HG02973 (cell line): ENCODE results near the gene FOS.

Experiments used
- ATAC-seq: cut with Tn5 transposase; IDR thresholded peaks from one replicate; pipeline ENCODE4 v1.9.1; 2021; ENCODE audit warnings: moderate library complexity; ENCODE audit not compliant: unreplicated experiment

The FOS gene

DNA sequence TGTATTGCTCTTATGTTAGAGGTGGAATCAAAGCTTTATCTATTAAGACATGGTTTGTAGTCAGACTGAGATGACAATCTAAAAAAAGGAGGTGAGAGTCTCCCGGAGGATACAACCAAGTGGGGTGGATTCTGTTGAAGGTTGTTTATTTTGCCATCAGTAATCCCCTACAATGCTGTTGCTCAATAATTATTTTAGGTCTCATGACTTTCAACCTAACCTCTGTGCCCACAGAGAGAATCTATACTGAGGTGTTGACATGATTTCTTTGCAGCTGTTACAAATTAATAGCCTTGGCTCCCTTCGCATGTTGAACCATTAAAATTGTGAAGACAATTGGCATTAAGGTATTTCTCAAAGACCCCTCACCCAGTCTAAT, 28.7 kb upstream of the FOS start:
- peak; percentile 18 for ATAC-seq

DNA sequence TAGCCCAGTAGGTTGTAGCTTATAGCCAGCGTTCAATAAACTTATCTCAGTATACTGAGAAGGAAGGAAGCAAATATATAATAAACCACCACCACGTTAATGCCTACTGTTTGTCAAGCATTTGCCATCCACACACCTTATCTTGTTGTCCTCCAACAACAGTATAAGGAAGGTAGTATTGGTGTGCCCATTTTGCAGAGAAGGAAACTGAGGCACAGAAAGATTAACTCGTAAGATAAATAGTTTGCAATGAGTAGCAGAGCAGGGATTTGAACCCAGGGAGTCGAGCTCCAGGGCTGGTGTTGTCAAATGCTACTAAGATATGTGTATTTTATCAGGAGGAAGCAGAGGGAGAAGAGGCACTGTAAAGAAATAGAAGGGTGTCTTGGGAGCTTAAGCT, 27.8 kb upstream of the FOS start:
- ATAC-seq = no peak

DNA sequence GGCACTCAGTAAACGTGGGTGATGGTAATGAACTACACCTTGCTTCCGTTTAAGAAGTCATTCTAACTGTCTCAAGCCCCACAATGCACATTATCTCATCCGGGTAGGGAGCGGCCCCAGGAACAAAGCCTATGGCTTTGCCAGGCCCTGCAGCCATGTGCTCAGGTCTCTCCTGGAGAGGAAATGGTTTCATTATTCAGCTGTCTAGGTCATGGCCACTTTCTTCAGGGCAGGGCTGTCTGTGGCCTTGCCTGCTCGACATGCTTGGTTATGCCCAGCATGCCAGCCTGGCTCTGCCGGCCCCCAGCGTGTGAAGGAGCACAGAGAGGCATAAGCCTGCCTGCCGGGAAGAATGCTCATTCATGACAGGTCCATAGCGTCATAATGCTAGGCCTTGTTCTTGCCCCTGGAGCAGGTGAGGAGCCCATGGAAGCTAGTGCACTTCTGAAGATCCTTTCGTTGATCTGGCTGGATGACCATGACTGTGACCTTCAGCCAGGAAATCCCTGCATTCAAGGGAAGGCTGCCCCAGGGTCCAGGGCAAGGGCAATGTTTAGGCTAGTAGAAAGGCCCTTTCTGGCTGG, 26.3 kb upstream of the FOS start:
- no peak for ATAC-seq

DNA sequence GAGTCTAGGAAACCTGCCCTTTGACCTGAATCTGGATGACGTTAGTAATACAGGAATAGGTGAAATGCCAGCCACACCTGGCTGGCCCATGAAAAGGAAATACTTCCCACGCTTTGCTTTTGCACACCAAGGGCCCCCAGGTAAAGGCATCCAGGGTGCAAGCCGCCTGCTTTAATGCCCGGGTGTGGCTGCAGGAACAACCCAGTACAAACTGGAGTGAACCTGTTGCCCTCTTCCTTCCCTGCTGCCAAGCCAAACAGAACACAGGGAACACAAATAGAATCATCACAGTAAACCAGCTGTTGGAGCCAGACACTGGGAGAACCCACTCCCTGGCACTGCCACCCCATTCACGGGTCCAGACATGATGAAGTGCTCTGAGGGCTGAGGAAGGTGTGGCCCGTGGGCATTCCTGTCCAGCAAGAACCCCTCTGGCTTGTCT, 24.2 kb upstream of the FOS start:
- ATAC-seq = no peak

DNA sequence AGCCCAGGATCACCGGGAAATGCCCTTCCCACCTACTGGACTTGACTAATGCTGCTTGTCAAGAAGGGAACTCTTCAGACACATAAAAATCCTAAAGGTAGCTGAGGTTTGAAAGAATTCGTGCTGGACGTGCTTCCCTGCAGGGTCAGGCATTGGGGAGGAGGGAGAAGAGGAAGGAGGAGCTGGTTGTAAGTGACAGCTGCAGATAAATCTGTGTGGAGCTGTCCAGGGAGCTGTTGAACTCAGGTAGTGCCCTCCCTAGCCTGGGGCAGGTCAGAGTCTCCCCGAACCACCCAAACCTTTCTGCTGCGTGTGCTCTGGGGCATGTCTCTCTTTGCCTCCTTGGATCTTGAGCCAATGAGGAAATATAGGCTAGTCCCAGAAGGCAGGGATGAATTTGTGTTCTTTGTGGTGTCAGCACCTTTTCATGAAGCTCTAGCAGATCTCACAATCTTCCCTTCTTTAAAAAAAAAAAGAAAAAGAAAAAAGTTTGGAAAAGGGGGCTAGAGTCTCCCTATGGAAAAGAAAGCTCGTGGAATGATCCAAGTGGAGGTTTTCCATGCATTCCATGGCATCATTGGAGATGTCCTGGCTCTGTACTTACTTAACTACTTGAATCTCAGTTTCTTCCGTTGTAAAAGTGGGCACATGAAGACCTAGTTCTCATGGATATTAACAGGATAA, 23.6 kb upstream of the FOS start:
- no peak for ATAC-seq

DNA sequence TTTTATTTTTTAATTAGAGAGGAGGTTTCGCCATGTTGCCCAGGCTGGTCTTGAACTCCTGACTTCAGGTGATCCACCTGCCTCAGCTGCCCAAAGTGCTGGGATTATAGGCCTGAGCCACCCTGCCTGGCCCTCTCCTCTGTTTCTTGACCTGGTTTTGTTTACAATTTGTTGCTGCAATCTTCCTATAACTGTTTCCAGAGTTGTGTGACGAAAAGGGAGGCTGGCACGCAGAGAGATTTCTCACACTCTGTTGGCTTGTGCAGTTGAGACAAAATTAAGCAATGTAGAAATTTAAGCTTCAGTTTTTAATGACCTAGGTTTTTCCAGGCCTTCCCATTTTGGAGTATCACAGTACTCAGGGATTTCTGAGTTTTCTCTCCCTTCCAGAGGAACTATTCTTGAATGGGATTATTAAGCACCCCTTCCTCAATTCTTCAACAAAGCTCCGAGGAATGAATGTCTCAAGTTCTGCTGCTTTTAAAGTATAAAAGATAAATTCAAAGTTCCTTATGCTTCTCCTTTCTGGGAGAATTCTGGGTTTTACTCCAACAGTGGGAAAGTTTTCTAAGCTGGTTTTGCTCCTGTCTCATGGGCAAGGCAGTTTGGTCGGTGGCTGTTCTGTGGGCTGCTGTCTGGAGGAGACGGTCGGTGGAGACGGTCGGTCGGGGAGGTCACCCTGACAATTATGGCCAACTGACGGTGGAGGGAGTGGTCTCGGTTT, 20.4 kb upstream of the FOS start:
- no peak for ATAC-seq

DNA sequence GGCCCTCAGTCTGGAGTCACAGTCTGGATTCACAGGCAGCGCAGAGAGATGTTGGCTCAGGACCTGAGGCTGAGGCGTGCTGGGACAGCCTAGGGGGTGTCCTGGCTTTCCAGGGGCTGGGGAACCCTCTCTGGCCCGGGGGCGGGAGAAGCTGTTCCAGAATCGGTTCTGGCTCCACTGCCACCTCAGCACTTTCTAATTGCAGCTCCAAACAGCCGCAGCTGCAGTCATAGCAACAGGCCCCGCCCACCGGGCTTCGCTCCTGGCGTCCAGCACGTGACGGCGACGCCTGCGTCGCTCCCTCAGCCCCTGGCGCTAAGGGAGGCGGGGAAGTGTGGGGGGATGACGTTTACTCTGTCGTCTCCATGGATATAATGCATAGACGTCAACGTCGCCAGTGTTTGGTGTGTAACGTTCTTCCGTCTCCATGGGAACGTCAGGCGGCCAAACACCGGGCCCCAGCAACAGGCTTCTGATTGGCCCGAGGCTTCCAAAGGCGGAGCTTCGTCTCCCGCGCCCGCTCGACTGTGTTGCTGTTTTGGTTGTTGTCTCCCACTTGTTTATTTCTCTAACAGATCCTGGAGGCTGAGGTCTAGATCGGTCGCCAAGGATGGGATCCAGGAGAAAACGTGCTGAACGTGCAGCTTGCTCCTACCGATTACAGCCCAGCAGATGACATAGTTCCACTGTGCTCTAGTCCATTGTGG, 19.7 kb upstream of the FOS start:
- ATAC-seq = peak; percentile 92

DNA sequence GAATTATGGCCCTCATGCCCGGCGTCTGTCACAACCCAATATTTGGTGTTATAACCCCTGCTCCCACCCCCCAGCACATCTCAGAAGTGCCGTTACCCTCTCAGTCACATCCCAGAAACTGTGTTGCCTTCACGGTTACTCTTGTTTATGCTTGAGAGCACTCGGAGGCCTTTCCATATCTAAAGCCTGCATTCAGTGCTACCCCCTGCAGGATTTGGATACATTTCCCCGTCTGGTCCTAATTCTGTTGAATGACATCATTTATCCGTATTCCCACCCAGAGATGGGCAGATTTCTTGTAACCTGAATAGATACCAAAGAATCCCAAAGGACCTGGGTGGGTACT, 19.1 kb upstream of the FOS start:
- ATAC-seq = no peak

DNA sequence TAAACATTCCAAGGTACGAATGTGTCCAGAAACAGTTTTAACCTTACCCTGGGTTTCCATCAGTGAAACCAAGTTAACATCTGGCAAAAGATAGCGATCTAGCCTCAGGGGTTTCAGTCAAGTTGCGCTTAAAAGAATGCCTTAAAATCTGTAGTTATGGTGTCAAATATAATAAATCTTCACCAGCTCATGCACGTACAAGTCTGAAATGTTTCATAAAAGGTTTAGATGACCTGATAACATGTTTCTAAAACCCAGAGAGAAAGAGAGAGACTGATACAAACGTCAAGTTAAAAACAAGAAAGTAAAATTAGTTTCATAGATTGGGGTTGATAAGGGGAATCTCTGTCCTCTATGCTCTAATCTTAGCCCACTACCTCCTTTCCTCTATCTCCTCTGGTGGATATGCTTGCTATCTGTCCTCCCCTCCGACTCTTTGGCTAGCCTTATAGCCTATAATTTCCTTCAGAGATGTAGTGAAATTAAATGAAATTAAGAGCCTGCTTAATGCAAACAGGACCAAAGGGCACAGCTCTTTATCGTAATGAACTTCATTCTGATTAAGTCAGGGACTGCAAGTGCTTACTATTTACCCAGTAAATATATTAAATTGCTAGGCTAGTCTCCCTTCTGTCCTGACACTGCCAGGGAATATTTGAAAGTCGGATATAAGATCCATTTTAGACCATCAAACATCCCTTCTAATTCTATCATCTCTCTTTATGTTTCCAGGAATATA, 18.4 kb upstream of the FOS start:
- no peak for ATAC-seq

DNA sequence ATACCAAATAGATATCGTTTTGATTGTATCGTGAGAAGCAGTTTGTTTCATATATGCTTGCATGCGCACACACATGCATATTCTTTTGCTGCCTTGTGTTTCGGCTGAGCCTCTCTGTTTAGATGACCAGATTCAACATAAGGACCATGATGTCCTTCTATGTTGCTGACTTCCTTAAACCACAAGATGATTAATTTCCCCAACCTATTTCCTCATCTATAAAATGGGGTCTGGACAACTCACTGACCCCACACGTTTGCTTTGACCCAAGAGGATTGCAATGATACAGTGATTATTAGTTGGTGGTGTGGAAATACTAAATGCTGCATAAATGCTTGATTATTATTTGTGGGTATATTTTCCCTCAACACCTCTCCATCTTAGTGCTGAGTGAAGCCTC, 16.8 kb upstream of the FOS start:
- ATAC-seq = no peak

DNA sequence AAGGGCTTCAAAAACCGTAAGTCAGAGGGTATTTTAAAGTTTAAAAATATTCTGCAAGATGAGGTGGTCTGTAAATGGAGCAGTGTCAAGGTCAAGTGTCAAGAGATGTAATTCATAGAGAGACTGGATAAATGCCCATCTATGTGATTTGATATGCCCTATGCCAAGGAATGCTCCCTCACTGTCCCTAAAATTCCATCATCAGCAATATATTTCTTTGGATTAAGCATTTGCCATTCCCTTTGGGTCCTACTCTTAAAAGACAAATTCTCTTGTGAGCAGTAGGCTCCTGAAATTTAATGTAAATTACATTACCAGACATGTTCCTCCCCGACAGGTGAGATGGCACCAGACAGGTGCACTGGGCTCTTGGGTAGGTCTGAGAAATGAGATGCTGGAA, 16.0 kb upstream of the FOS start:
- no peak for ATAC-seq

DNA sequence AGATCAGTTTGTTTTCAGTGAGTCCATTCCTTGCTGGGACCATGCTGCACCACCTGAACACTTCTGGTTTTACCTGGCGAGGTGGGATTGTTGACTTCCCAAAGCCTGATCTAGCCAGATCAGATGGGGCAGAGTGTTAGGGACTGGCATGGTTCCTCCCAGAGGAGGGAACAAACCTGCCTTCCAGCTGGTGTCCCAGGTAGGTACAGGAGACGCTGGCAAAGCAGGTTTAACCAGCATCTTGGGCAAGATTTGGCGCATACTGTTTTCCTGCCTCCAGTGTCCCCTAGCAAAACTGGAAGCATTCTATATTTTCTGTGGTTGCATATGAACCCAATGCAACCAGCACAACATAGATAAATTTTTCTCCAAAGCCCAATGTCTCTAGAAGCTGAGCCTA, 14.6 kb upstream of the FOS start:
- no peak for ATAC-seq

DNA sequence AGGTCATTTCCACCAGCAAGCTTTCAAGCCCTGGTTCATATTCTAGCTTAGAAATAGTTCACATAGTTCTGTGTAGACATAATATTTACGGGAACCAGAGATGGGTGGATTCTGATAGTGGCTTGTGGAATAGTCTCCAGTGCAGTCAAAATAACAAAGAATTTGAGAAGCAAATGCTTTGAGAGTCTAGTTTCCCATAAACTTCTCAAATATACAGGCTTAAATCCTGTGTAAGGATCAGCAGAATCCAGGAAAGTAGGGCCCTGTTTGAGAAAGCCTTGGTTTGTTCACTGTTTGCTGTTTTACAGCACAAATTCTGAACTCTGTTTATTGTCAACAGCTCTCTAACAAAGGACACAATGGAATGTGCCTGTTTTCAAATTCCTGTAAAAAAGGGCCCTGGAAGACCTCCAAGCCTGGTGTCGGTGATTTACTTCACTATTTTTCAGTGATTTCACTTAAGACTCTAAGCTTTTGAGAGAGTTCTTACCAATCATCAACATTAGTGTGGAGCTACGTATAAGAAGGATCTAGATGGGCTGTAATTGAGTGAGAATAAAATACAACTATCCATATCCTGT, 11.4 kb upstream of the FOS start:
- ATAC-seq = no peak

DNA sequence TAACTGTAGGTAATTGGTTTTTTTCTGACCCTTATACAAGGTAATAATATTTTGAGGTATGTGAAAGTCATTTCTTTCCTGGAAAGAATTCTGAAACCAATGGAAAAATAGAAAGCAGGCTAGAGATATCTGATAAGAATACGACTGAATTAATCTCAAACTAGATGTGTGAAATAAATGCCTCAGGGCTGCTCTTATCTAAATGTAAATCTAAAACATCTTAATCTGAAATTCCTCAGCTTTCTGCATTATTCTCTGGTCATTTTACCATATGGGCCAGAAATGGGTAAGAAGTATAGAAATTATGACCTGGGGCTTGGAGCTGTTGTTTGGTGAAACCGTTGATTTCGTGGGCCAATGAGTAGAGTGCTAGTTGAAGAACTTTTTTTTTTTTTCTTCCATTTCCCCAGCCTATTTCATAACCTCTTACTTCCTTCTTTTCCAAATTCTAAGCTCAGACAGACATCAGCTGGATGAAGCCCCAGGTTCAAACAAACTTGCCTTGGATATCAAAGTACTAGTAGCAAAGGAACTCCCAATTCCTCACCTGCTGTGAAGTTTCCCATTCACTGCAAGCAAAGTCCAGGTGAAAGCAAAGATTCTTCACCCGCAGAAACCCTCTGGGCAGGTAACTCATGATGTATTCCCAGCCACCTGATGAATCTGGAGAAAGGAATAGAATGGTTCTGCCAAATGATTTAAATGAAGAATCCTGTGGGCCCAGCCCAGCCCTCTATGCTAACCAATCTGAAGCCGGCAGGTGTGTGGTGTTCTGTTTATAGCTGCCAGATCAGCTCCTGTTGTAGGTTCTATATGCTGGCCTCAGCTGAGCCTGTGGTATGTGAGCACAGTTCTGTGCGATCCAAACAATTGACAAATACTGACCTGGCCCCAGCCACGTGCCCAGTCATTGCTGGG, 9.7 kb upstream of the FOS start:
- ATAC-seq = no peak

DNA sequence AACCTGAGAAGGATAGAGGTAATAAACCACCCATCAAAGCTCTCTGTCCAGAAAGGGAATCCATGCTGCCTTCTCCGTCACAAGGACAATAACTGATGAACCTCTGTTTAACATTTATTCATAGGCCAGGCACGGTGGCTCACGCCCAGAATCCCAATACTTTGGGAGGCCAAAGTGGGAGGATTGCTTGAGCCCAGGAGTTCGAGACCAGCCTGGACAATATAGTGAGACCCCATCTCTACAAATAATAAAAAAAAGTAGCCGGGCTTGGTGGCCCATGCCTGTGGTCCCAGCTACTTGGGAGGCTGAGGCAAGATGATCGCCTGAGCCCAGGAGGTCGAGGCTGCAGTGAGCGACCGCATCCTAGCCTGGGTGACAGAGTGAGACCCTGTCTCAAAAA, 7.1 kb upstream of the FOS start:
- no peak for ATAC-seq

DNA sequence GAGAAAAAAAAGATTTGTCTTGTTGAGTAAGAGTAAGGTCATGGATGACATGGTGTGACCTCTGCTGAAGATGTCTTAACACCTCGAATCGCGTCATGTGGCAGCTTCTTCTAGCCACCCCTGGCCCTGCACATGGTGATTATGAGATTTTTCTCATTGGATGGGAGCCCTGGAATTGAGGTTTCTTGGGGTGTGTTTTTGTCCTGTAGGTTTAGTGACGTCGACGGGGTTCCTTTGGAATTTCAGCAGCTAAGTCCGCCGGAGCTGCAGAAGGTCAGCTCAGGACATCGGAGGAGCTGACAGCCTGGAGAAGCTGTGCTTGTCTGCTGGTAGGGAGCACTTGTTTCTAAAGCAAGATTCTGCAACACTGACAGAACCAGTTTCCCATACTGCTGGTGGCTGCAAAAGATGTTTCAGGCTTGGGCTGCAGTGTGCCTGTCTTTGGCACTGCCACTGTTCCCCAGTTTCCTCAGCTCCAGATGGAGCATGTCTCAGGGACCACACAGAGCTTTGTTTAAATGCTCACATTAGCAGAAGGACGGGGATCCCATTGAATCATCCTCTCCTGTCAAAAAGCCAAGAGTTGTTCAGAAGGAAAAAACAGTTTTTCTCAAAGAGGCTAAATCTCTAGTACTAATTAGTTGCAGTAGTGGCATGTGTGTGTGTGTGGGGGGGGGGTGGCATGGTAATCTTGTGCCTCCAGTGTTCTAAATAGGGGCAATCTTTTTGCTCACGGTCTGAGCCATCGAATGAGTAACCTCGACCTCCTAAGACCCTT, 5.2 kb upstream of the FOS start:
- no peak for ATAC-seq

DNA sequence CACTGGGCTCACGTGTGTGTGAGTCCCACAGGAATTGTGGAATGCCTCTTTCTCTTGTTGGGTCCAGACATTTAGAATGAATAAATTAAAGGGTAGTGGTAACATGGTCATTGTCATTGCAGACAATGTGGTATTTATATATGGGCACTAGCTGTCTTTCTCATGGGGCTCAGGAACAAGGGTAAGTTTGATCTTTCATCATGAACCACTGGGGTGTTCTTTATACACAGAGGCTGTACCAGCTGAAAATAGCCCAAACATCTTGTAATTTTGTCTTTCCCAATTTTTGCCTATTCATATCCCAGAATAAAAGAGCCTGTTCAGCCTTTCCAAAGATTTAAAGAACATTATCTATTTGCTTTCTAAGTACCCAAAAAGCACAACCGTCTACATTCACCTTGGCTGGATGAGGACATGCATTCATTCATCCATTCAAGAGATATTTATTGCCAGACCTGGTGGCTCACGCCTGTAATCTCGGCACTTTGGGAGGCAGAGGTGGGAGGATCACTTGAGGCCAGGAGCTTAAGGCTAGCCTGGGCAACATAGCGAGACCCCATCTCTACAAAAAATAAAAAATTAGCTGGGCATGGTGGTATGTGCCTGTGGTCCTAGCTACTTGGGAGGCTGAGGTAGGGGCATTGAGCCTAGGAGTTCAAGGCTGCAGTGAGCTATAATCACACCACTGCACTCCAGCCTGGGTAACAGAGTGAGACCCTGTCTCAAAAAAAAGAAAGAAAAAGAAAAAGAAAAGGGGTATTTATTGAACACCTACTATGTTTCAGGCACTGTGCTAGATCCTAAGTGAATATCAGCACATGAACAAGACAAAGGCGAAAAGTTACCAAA, 4.4 kb upstream of the FOS start:
- ATAC-seq = no peak

DNA sequence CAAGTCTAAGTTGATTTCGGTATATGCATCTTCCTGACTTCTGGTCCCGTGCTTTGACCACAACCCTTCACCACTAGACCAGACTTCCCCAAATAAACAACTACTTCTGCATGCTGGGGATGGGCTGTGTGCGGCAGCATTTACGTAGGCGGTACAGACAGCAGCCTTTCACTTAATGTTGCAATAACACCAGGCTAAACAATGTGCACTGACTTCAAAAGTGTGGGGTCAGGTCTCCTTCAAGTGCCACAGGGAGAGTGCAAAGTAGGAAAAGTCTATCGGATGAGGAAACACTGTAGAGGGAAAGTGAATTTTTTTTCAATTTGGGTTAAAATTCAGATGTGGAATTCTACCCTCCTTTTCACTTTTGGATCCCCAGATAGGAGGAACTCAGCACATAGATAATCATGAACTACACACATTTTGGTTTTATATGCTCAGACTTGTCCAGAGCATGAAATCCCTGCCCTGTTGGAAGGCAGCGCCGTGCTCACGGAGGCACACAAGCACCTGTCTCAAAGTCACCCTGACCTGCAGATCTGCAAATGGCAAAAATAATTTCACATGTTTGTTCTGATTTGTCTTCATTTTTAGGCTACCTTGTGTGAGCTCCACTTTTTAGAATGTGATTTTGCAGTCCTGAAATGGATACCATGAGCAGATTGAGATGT, 3.6 kb upstream of the FOS start:
- no peak for ATAC-seq
